HepG2 (cell line): ENCODE data around the gene SDC3. TPM values are rescaled to one million over a fixed set of nuclear protein-coding genes. Genes with fewer than 3 reads are reported as not detected.
A peak's percentile ranks its signal among the peaks of the same experiment; 100 is the strongest.

Experiments used
- ATAC-seq: fragments of 200-7000 bp; cut with Tn5 transposase; 3 replicates; pipeline ENCODE4 v1.9.1; 2020; ENCODE audit warnings: mild to moderate bottlenecking, moderate library complexity
- BruUV-seq: library from RNA; stranded (reverse); fragments of 400-500 nt; replicated peaks from 2 replicates; lab custom pipeline; 2021; lab: Mats Ljungman, UMichigan
- CTCF ChIA-PET: fragments of 300-600 bp; formaldehyde crosslinking; extraction: SDS; loops from one replicate; lab custom pipeline; 2021; ENCODE audit warnings: low total read pairs, inconsistent platforms, low intra/inter-chr PET ratio; lab: Yijun Ruan, JAX
- POLR2A ChIA-PET: fragments of 350-600 bp; sonication (Branson Sonifier 250); formaldehyde crosslinking; loops from one replicate; lab custom pipeline; 2020; ENCODE audit warnings: antibody characterized with exemption, inconsistent platforms; lab: Yijun Ruan, JAX
- DNase-seq: peaks from one replicate; pipeline ENCODE4 v3.0.0-alpha.2; 2015; ENCODE audit warnings: low spot score
- FAIRE-seq: peaks from 3 replicates; lab custom pipeline; 2011; peaks lifted over from hg19 to GRCh38; lab: Jason Lieb, UNC
- H2AFZ ChIP-seq: one replicate; pipeline ENCODE4 v1.6.1; 2011; ENCODE audit warnings: low read length, inconsistent platforms
- H3K27ac ChIP-seq: fragments of 300-600 bp; 3 replicates; pipeline ENCODE4 v1.8.0; 2011; ENCODE audit warnings: mixed run types, mild to moderate bottlenecking, mixed read lengths, low read length, inconsistent platforms; ENCODE audit not compliant: insufficient read depth; ENCODE audit errors: extremely low read length
- H3K27me3 ChIP-seq, 2 experiments: fragments of 200-600 bp in 1 of 2; 2 replicates in 1 of 2; 3 replicates in 1 of 2; pipeline versions ENCODE4 v1.6.0 to v1.8.0; 2011; ENCODE audit warnings: low read length in 2 of 2, mild to moderate bottlenecking in 2 of 2, moderate library complexity in 2 of 2, inconsistent platforms in 1 of 2; ENCODE audit not compliant: insufficient read depth in 2 of 2, control insufficient read depth in 1 of 2
- H3K36me3 ChIP-seq, 2 experiments: fragments of 200-600 bp in 1 of 2; replicated peaks in 1 of 2; 2 replicates in 1 of 2; 3 replicates in 1 of 2; pipeline versions ENCODE4 v1.5.1 to v1.8.0; 2011; ENCODE audit warnings: low read length in 2 of 2, inconsistent platforms in 1 of 2; ENCODE audit not compliant: insufficient read depth in 2 of 2, control insufficient read depth in 1 of 2
- H3K4me1 ChIP-seq: 2 replicates; pipeline ENCODE4 v1.5.1; 2012; ENCODE audit warnings: low read length, inconsistent platforms; ENCODE audit not compliant: insufficient read depth
- H3K4me2 ChIP-seq: 2 replicates; pipeline ENCODE4 v1.6.0; 2011; ENCODE audit warnings: low read depth, low read length, inconsistent platforms
- H3K4me3 ChIP-seq, 3 experiments: fragments of 200-600 bp in 1 of 3; sonication (generic), shearing (Covaris generic) in 1 of 3; replicated peaks in 1 of 3; 2 replicates each; pipeline ENCODE4 v1.5.1; 2011 to 2016; ENCODE audit warnings: low read length in 3 of 3, inconsistent platforms in 2 of 3, low read depth in 2 of 3, mild to moderate bottlenecking in 2 of 3, control low read depth in 1 of 3, mixed read lengths in 1 of 3; ENCODE audit not compliant: insufficient read depth in 1 of 3
- H3K79me2 ChIP-seq: one replicate; pipeline ENCODE4 v1.6.1; 2011; ENCODE audit warnings: low read length, inconsistent platforms; ENCODE audit not compliant: insufficient read depth
- H3K9ac ChIP-seq: 2 replicates; pipeline ENCODE4 v1.6.0; 2011; ENCODE audit warnings: mild to moderate bottlenecking, low read depth, low read length, inconsistent platforms; ENCODE audit not compliant: insufficient read depth
- H3K9me3 ChIP-seq: 2 replicates; pipeline ENCODE4 v1.5.1; 2012; ENCODE audit warnings: mild to moderate bottlenecking, low read length
- H4K20me1 ChIP-seq: 2 replicates; pipeline ENCODE4 v1.6.0; 2011; ENCODE audit warnings: inconsistent platforms, mild to moderate bottlenecking, low read length, moderate library complexity; ENCODE audit not compliant: insufficient read depth
- MNT ChIP-seq: fragments of 450-650 bp; IDR thresholded peaks from 2 replicates; pipeline ENCODE4 v1.6.1; 2016
- SIX1 ChIP-seq: sonication (generic); formaldehyde crosslinking; IDR thresholded peaks from 2 replicates; pipeline ENCODE4 v1.4.0; 2020; ENCODE audit warnings: missing genetic modification reagents, borderline replicate concordance
- SKIL ChIP-seq: sonication (generic); formaldehyde crosslinking; IDR thresholded peaks from 2 replicates; pipeline ENCODE4 v1.8.0; 2022; ENCODE audit warnings: missing genetic modification reagents, mild to moderate bottlenecking, moderate library complexity, borderline replicate concordance
- ZNF788 ChIP-seq: sonication (generic); formaldehyde crosslinking; IDR thresholded peaks from 2 replicates; pipeline ENCODE4 v1.5.0; 2020; ENCODE audit warnings: mild to moderate bottlenecking, missing genetic modification reagents, borderline replicate concordance
- ZSCAN22 ChIP-seq: sonication (generic); formaldehyde crosslinking; IDR thresholded peaks from 2 replicates; pipeline ENCODE4 v1.4.0; 2020; ENCODE audit warnings: mild to moderate bottlenecking, missing genetic modification reagents
- WGBS: methylation state at CpG from one replicate; pipeline ENCODE4 v1.1.6; 2017; ENCODE audit warnings: low lambda C conversion rate; 5-methylcytosine and 5-hydroxymethylcytosine counted together
- in situ Hi-C: cut with HindIII; loops from 2 replicates; pipeline ENCODE4 v1.10.0; 2017; ENCODE audit warnings: low pct_unique_long_range_greater_than_20kb; ENCODE audit not compliant: extremely low pct_ligation_motif_present
- intact Hi-C: fragments of 100-400 bp; cut with micrococcal nuclease; formaldehyde crosslinking; loops from one replicate; pipeline ENCODE4 v1.10.0; 2022; ENCODE audit not compliant: unreplicated experiment
- polyA plus RNA-seq, 8 experiments: library from polyadenylated mRNA; depleted of rRNA in 3 of 8; stranded (reverse) in 7 of 8; unstranded in 1 of 8; fragments of >200 nt; fragmentation: Illumina TruSeq in 4 of 8; extraction: Trizol in 4 of 8; gene quantifications; 2 replicates each; pipeline versions ENCODE4 v1.2.1 to v1.2.3, GENCODE V29; 2011 to 2016; ENCODE audit warnings: low read depth in 4 of 8, missing spikeins in 1 of 8, mixed read lengths in 1 of 8; ENCODE audit not compliant: insufficient read depth in 1 of 8
- total RNA-seq, 5 experiments: library from RNA; depleted of rRNA; stranded (reverse); fragments of >200 nt; fragmentation: Illumina TruSeq; extraction: Trizol; gene quantifications; 2 replicates each; pipeline ENCODE4 v1.2.3, GENCODE V29; 2016; ENCODE audit warnings: low read depth in 1 of 5

SDC3 gene
- total and polyA plus RNA-seq, 2 of the 13 experiments (the other 11 are each of a cell fraction or from before 2014, with no cell fraction given): 0.49 to 0.84 TPM

GRCh38 chr1:30834253-30834652 is 74.3 kb downstream of the SDC3 start:
- ATAC-seq (no peak), FAIRE-seq (no peak), DNase-seq (no peak)
- Histone ChIP-seq H3K9me3 (no peaks in the 10 kb centered on the region), H3K27me3 (no peaks in the 10 kb centered on the region; a peak in 3 of 5 replicates), H2AFZ (no peak overlapping the region), H3K4me2 (no peak overlapping the region), H3K4me1 (no peaks in the 10 kb centered on the region), H3K27ac (no peak overlapping the region), H3K9ac (no peak overlapping the region), H3K36me3 (no peaks in the 10 kb centered on the region), H3K79me2 (no peaks in the 10 kb centered on the region), H3K4me3 (no peak overlapping the region), H4K20me1 (no peaks in the 10 kb centered on the region)
- ChIA-PET POLR2A (no interaction called here), CTCF (no interaction called here)
- in situ Hi-C loops: no loop called here
- TF ChIP-seq SKIL (CRISPR knock-in tag) (no peak), SIX1 (CRISPR knock-in tag) (no peak), MNT (peak; percentile 73), ZNF788 (CRISPR knock-in tag) (no peak), ZSCAN22 (no peak)
- intact Hi-C loops: no loop called here
- WGBS: 1% methylated on average over 4 of the region's 4 CpGs
- no TSS peak for BruUV-seq
